HepG2 (cell line): ENCODE measurements around the gene GGNBP2. TPM values are rescaled to one million over a fixed set of nuclear protein-coding genes. Genes with fewer than 3 reads are reported as not detected.

Experiments
- ATAC-seq: fragments of 200-7000 bp; cut with Tn5 transposase; 3 replicates; pipeline ENCODE4 v1.9.1; 2020; ENCODE audit warnings: mild to moderate bottlenecking, moderate library complexity
- BruUV-seq: library from RNA; stranded (reverse); fragments of 400-500 nt; replicated peaks from 2 replicates; lab custom pipeline; 2021; lab: Mats Ljungman, UMichigan
- CTCF ChIA-PET: fragments of 300-600 bp; formaldehyde crosslinking; extraction: SDS; loops from one replicate; lab custom pipeline; 2021; ENCODE audit warnings: low total read pairs, inconsistent platforms, low intra/inter-chr PET ratio; lab: Yijun Ruan, JAX
- POLR2A ChIA-PET: fragments of 350-600 bp; sonication (Branson Sonifier 250); formaldehyde crosslinking; loops from one replicate; lab custom pipeline; 2020; ENCODE audit warnings: antibody characterized with exemption, inconsistent platforms; lab: Yijun Ruan, JAX
- DNase-seq: peaks from one replicate; pipeline ENCODE4 v3.0.0-alpha.2; 2015; ENCODE audit warnings: low spot score
- FAIRE-seq: peaks from 3 replicates; lab custom pipeline; 2011; peaks lifted over from hg19 to GRCh38; lab: Jason Lieb, UNC
- H2AFZ ChIP-seq: one replicate; pipeline ENCODE4 v1.6.1; 2011; ENCODE audit warnings: low read length, inconsistent platforms
- H3K27ac ChIP-seq: fragments of 300-600 bp; 3 replicates; pipeline ENCODE4 v1.8.0; 2011; ENCODE audit warnings: mixed run types, mild to moderate bottlenecking, mixed read lengths, low read length, inconsistent platforms; ENCODE audit not compliant: insufficient read depth; ENCODE audit errors: extremely low read length
- H3K27me3 ChIP-seq, 2 experiments: fragments of 200-600 bp in 1 of 2; 2 replicates in 1 of 2; 3 replicates in 1 of 2; pipeline versions ENCODE4 v1.6.0 to v1.8.0; 2011; ENCODE audit warnings: low read length in 2 of 2, mild to moderate bottlenecking in 2 of 2, moderate library complexity in 2 of 2, inconsistent platforms in 1 of 2; ENCODE audit not compliant: insufficient read depth in 2 of 2, control insufficient read depth in 1 of 2
- H3K36me3 ChIP-seq, 2 experiments: fragments of 200-600 bp in 1 of 2; replicated peaks in 1 of 2; 2 replicates in 1 of 2; 3 replicates in 1 of 2; pipeline versions ENCODE4 v1.5.1 to v1.8.0; 2011; ENCODE audit warnings: low read length in 2 of 2, inconsistent platforms in 1 of 2; ENCODE audit not compliant: insufficient read depth in 2 of 2, control insufficient read depth in 1 of 2
- H3K4me1 ChIP-seq: 2 replicates; pipeline ENCODE4 v1.5.1; 2012; ENCODE audit warnings: low read length, inconsistent platforms; ENCODE audit not compliant: insufficient read depth
- H3K4me2 ChIP-seq: 2 replicates; pipeline ENCODE4 v1.6.0; 2011; ENCODE audit warnings: low read depth, low read length, inconsistent platforms
- H3K4me3 ChIP-seq, 3 experiments: fragments of 200-600 bp in 1 of 3; sonication (generic), shearing (Covaris generic) in 1 of 3; replicated peaks in 1 of 3; 2 replicates each; pipeline ENCODE4 v1.5.1; 2011 to 2016; ENCODE audit warnings: low read length in 3 of 3, inconsistent platforms in 2 of 3, low read depth in 2 of 3, mild to moderate bottlenecking in 2 of 3, control low read depth in 1 of 3, mixed read lengths in 1 of 3; ENCODE audit not compliant: insufficient read depth in 1 of 3
- H3K79me2 ChIP-seq: one replicate; pipeline ENCODE4 v1.6.1; 2011; ENCODE audit warnings: low read length, inconsistent platforms; ENCODE audit not compliant: insufficient read depth
- H3K9ac ChIP-seq: 2 replicates; pipeline ENCODE4 v1.6.0; 2011; ENCODE audit warnings: mild to moderate bottlenecking, low read depth, low read length, inconsistent platforms; ENCODE audit not compliant: insufficient read depth
- H3K9me3 ChIP-seq: 2 replicates; pipeline ENCODE4 v1.5.1; 2012; ENCODE audit warnings: mild to moderate bottlenecking, low read length
- H4K20me1 ChIP-seq: 2 replicates; pipeline ENCODE4 v1.6.0; 2011; ENCODE audit warnings: inconsistent platforms, mild to moderate bottlenecking, low read length, moderate library complexity; ENCODE audit not compliant: insufficient read depth
- EHMT2 ChIP-seq: fragments of 200-600 bp; sonication (generic); IDR thresholded peaks from 2 replicates; pipeline ENCODE4 v1.7.0; 2017; ENCODE audit warnings: antibody characterized with exemption, low read depth, low read length, borderline replicate concordance
- GLI4 ChIP-seq: sonication (generic); formaldehyde crosslinking; IDR thresholded peaks from 2 replicates; pipeline ENCODE4 v1.5.1; 2020; ENCODE audit warnings: missing genetic modification reagents, mild to moderate bottlenecking, moderate library complexity, borderline replicate concordance
- IRX3 ChIP-seq: sonication (generic); formaldehyde crosslinking; IDR thresholded peaks from 2 replicates; pipeline ENCODE4 v1.8.1; 2023; ENCODE audit warnings: mild to moderate bottlenecking, low read depth, missing genetic modification reagents, borderline replicate concordance
- MED13 ChIP-seq: sonication (generic); formaldehyde crosslinking; IDR thresholded peaks from 2 replicates; pipeline ENCODE4 v1.5.0; 2020; ENCODE audit warnings: missing genetic modification reagents
- TRIM24 ChIP-seq: sonication (generic); formaldehyde crosslinking; IDR thresholded peaks from 2 replicates; pipeline ENCODE4 v1.8.0; 2022; ENCODE audit warnings: mild to moderate bottlenecking, missing genetic modification reagents
- ZBTB7A ChIP-seq: sonication (generic); formaldehyde crosslinking; IDR thresholded peaks from 2 replicates; pipeline ENCODE4 v1.8.0; 2022; ENCODE audit warnings: mild to moderate bottlenecking, missing genetic modification reagents
- ZHX2 ChIP-seq, 2 experiments: sonication (generic) in 1 of 2; formaldehyde crosslinking in 1 of 2; IDR thresholded peaks; 2 replicates each; pipeline versions ENCODE4 v1.6.1 to v1.9.0; 2014 to 2022; ENCODE audit warnings: antibody characterized with exemption in 1 of 2, borderline replicate concordance in 1 of 2, inconsistent platforms in 1 of 2, low read depth in 1 of 2, missing genetic modification reagents in 1 of 2
- ZNF720 ChIP-seq: sonication (generic); formaldehyde crosslinking; IDR thresholded peaks from 2 replicates; pipeline ENCODE4 v1.4.0; 2020; ENCODE audit warnings: missing genetic modification reagents
- WGBS: methylation state at CpG from one replicate; pipeline ENCODE4 v1.1.6; 2017; ENCODE audit warnings: low lambda C conversion rate; 5-methylcytosine and 5-hydroxymethylcytosine counted together
- in situ Hi-C: cut with HindIII; loops from 2 replicates; pipeline ENCODE4 v1.10.0; 2017; ENCODE audit warnings: low pct_unique_long_range_greater_than_20kb; ENCODE audit not compliant: extremely low pct_ligation_motif_present
- intact Hi-C: fragments of 100-400 bp; cut with micrococcal nuclease; formaldehyde crosslinking; loops from one replicate; pipeline ENCODE4 v1.10.0; 2022; ENCODE audit not compliant: unreplicated experiment
- polyA plus RNA-seq, 8 experiments: library from polyadenylated mRNA; depleted of rRNA in 3 of 8; stranded (reverse) in 7 of 8; unstranded in 1 of 8; fragments of >200 nt; fragmentation: Illumina TruSeq in 4 of 8; extraction: Trizol in 4 of 8; gene quantifications; 2 replicates each; pipeline versions ENCODE4 v1.2.1 to v1.2.3, GENCODE V29; 2011 to 2016; ENCODE audit warnings: low read depth in 4 of 8, missing spikeins in 1 of 8, mixed read lengths in 1 of 8; ENCODE audit not compliant: insufficient read depth in 1 of 8
- total RNA-seq, 5 experiments: library from RNA; depleted of rRNA; stranded (reverse); fragments of >200 nt; fragmentation: Illumina TruSeq; extraction: Trizol; gene quantifications; 2 replicates each; pipeline ENCODE4 v1.2.3, GENCODE V29; 2016; ENCODE audit warnings: low read depth in 1 of 5

GGNBP2 gene
- total and polyA plus RNA-seq, 2 of the 13 experiments (the other 11 are each of a cell fraction or from before 2014, with no cell fraction given), result 53.3 to 84.2 TPM

- BruUV-seq, result no TSS peak
- no peak overlapping the region for H3K4me3 ChIP-seq
- no peaks in the 10 kb centered on the region for H3K36me3 ChIP-seq
- ChIA-PET POLR2A (no interaction called here), CTCF (no interaction called here)
- WGBS, result 50% methylated on average over 3 of the region's 3 CpGs
- no peaks in the 10 kb centered on the region for H3K9me3 ChIP-seq
- DNase-seq, result no peak
- intact Hi-C loops, result no loop called here
- no peak overlapping the region for H3K4me2 ChIP-seq
- peaks cover 9% of the 10 kb centered on the region for H3K4me1 ChIP-seq
- H3K9ac ChIP-seq, result no peak overlapping the region
- H4K20me1 ChIP-seq, result no peaks in the 10 kb centered on the region
- in situ Hi-C loops, result loop anchor here (25.0 kb wide), 1 partner anchor 614 kb away; no protein-coding TSS in a partner anchor
- ATAC-seq, result no peak
- no peak overlapping the region for H3K27ac ChIP-seq
- H3K27me3 ChIP-seq, result no peaks in the 10 kb centered on the region
- H2AFZ ChIP-seq, result no peak overlapping the region
- no peak for TF ChIP-seq MED13 (CRISPR knock-in tag)
- no peak for TF ChIP-seq ZBTB7A (CRISPR knock-in tag)
- no peak for TF ChIP-seq ZHX2 (IDR thresholded peaks at IDR 0.05; ENCODE audit: low read depth)
- no peak for TF ChIP-seq ZHX2 (CRISPR knock-in tag; IDR thresholded peaks at IDR 0.05; ENCODE audit: borderline replicate concordance)
- TF ChIP-seq TRIM24 (CRISPR knock-in tag), result no peak
- no peak for TF ChIP-seq GLI4 (CRISPR knock-in tag)
- no peak for TF ChIP-seq IRX3 (CRISPR knock-in tag)
- no peak for TF ChIP-seq EHMT2
- TF ChIP-seq ZNF720 (CRISPR knock-in tag), result no peak
- no peaks in the 10 kb centered on the region for H3K79me2 ChIP-seq
- FAIRE-seq, result no peak
These were observed 78.6 kb downstream of the GGNBP2 start for GRCh38 chr17:36623281-36623680.
